ENCODE data around the gene TNS3.
"Not testable (repeated sequence)": the region's sequence is repeated elsewhere in the genome, so short reads cannot be mapped to it uniquely, and the experiment has no call there.

Gene TNS3

DNA sequence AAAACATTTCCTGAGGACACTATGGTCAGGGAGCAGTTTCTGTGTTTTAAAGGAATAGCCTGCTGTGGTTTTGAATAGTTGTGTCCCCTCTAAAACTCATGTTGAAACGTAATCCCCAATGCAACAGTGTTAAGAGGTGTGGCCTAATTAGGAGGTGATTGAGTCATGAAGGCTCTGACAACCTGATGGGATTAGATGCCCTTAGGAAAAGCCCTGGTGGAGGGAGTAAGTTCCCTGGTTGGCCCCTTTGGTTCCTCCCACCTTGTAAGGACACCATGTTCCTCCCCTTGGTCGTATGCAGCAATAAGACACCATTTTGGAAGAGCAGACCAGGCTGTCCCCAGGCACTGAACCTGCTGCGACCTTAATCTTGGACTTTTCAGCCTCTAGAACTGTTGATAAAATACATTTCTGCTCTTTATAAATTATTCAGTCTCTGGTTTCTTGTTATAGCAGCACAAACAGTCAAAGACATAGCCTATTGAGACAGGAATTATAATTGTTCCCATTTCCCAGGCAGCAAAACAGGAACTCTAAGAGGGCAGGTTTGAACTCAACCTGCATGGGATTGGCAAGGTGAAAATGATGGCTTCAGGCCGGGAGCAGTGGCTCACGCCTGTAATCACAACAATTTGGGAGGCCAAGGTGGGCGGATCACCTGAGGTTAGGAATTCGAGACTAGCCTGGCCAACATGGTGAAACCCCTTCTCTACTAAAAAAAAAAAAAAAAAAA lies 20.5 kb upstream of the TNS3 start:
- no peak for DNase-seq

DNA sequence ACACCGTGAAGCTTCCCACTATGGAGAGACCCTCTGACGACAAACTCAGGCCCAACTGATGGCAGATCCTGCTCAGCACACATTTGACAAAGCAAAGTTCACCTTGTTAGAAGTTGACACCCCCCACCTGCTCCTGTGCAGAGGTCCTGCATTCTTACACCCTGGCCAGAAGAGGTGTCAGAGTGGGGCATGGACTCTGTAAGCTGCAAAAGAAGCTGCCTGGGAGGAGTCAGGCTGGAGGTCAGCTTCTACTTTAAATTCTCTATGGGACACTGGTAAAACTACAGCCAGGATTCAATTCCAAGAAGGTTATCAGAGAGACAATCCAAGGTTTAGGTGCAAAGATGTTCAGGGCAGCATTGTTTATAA lies 20.0 kb upstream of the TNS3 start:
- DNase-seq = no peak

DNA sequence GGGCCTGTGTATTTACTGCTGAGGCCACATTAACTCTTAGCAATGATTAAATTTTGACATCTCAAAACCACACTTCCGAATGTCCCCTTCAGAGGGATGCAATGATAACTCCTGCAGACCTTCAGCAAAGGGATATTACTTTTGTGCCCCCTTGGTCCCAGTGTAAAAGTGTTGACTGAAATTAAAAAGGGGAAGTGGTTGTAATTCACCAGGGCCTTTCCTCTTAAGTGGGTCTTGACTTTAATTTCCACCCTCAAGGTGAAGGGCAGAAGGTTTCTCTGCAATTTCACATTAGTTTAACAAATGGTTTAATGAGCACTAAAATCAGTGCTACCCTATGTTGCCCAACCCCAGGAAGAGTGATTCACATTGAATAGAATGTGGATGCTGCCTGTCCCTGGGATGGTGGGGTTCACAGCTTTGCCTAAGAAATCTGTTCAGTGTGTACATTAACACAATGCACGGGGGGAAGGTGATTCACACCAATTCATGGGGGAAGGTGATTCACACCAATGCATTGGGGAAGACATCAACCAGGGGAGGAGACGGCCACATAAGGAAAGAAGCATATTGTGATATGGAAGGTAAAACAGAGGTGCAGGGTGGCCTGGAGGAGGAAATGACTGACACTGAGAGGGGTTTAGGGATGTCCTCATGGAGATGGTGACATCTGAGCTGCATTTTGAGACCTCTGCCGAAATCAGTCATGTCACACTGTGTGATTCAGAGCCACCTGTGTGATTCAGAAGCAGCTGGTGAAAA lies 19.4 kb upstream of the TNS3 start:
- no peak for DNase-seq

DNA sequence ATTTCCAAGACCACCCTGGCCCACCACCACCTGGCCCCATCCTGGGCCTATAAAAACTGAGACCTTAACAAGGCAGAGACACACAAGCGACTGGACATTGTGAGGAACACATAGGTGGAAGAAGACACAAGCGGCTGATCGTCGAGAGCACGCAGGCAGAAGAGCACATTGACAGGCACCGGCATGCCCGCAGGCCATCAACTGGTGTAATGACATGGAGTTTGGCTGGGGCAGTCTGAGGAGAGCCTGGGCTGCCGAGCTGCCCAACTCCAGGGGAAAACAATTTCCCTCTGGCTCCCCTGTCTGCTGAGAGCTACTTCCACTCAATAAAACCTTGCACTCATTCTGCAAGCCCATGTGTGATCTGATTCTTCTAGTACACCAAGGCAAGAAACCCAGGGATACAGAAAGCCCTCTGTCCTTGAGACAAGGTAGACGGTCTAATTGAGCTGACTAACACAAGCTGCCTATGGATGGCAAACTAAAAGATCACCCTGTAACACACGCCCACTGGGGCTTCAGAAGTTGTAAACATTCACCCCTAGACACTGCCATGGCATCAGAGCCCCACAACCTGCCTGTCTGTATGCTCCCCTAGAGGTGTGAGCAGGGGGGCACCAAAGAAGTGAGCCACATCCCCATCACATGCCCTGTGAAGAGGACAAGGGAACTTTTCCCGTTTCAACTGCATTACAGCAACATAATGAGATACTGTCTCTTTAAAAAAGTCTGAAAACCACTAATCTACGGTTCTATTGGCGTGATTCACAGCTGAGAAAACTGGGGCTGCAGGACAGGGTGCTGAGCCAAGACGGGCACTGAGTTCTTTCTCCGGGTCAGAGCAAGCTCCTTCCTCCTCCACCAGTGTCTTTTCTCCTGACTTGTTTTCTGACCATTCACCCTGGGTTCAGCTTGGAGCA lies 18.5 kb upstream of the TNS3 start:
- no peak for DNase-seq

DNA sequence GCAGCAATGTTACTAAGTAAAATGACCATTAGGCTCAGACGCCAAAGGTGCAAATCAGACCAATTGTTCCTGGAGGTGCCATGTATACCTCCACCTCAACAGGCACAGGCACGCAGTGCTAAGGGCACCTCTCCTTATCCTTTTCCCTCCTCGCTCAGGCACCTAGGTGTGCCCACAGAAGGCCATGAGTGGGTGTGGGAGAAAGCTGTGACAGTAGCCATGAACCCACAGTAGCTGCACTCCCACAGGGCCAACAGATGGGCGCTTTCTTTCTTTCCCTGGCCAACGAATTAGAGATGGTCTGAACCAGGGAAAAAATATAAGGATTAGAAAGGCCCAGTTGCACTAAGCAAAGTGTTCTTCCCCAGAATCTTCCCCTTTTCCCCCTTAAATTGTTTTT lies 15.5 kb upstream of the TNS3 start:
- no peak for DNase-seq

DNA sequence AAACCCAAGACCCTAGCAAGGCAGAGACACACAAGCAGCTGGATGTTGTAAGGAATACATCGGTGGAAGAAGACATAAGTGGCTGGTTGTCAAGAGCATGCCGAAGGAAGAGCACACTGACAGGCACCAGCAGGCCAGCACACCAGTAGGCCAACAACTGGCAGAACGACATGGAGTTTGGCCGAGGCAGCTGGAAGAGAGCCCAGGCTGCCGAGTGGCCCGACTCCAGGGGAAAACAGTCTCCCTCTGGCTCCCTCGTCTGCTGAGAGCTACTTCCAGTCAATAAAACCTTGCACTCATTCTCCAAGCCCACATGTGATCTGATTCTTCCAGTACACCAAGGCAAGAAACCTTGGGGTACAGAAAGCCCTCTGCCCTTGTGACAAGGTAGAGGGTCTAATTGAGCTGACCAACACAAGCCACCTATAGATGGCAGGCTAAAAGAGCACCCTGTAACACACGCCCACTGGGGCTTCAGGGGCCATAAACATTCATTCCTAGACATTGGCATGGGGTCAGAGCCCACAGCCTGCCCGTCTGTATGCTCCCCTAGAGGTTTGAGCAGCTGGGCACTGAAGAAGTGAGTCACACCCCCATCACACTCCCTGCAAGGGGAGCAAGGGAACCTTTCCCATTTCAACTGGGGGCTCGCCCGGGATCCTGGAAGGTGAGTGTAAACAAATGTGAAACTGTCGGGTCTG lies 14.7 kb upstream of the TNS3 start:
- no peak for DNase-seq

DNA sequence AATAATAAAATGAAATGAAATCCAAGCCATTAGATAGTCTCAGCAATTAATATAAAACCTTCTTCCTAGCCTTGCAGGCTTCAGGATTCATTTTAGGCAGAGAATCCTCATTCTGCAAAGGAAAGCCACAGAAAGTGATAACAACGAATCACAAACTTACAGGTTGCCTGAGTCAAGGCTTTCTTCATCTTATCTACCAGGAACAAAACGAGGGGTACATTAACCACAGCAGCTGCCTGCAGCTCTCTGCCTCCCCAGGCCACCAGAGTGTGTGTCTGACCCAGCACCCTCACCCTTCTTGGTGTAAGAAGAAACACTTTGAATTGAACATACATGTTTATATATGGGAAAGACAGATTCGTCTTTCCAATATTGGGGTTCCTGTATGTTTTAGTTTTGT lies 12.5 kb upstream of the TNS3 start:
- no peak for DNase-seq

DNA sequence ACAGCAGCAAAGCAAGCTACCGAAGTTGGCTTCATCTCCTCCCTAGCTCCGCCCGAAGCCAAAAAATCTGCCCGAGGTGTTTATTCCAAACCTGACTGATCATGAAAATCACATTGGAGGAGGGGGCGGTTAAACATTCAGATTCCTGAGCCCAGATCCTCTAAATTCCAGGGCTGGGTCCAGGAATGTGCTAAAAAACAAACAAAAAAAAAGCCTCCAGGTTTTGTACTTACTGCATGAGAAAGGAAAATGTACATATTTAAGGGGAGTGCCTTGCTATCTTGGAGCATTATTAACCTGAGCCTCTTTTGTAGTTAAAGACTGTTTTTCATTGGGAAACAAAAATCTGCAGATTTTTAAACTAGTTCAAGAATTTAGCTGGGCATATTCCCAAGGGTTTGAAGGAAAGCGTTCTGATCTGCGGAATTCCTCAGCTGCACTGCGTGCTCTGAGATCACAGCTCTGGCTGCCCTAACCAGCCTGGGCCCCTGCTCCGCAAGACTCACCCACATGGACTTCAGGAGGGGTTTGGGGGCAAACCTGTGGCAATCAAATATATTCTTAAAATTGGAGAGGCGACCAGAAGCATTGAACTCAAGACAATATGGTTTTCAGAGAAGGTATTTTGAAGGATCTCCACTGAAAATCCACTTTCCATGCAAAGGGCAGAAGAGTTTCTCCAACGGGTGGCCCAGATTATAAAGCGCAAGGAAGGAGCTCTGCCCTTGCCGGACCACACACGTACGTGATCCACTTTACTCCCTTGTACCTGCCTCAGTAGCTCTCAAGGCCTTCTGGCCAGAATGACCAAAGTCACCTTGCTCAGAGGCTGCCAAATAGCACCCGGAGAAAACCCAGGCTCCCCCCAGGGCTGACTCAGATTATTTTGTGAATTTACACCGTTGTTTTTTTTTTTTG lies 10.0 kb upstream of the TNS3 start:
- DNase-seq = no peak

DNA sequence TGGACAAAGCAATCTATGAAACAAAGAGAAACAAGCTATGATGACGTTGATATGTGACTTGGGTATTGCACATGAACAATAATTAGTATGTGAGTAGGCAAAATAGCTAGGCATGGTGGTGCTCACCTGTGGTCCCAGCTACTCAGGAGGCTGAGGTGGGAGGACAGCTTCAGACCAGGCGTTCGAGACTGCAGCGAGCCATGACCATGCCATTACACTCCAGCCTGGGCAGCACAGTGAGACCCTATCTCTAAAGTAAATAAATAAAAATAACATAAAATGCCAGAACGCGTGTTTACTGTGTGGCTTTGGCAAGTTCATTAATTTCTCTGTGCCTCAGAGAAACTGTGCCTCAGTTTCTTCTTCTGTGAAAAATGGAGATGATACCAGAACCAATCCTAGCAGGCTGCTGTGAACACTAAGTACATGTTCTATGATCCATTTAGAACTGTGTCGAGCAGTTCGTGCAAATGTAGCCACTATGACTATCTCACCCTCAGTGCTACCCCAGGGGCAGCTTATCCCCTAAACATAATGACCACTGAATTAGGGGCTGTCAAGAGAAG lies 9.3 kb upstream of the TNS3 start:
- DNase-seq = no peak

DNA sequence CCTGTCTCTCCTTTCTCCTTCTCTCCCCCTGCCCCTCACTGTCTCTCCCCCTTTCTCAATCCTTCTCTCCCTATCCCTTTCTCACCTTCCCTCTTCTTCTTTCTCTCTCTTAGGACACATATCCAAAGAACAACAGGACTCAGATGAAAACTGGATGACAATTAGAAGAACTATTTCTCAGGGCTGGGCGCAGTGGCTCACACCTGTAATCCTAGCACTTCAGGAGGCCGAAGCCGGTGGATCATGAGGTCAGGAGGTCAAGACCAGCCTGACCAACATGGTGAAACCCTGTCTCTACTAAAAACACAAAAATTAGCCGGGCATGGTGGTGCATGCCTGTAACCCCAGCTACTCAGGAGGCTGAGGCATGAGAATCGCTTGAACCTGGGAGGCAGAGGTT lies 8.3 kb upstream of the TNS3 start:
- DNase-seq = not testable (repeated sequence)

DNA sequence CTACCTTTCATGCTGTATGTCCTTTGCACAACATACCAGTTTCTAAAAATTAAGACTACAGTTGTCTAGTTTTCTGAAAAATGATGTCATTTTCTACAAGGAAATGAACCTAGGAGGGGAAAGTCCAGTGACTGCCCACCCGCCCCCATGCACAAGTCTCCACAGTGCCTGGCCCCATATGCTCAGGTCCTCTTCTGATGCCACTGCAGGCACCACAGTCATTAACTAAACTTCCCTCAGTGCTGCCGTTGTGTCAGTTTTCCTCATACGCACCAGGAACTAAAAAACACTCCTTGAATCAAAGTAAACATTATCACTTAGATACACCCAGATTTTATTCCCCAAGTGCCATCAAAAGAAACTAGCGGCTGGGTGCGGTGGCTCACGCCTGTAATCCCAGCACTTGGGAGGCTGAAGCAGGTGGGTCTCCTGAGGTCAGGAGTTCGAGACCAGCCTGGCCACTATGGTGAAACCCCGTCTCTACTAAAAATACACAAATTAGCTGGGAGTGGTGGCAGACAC lies 6.9 kb upstream of the TNS3 start:
- DNase-seq = no peak

DNA sequence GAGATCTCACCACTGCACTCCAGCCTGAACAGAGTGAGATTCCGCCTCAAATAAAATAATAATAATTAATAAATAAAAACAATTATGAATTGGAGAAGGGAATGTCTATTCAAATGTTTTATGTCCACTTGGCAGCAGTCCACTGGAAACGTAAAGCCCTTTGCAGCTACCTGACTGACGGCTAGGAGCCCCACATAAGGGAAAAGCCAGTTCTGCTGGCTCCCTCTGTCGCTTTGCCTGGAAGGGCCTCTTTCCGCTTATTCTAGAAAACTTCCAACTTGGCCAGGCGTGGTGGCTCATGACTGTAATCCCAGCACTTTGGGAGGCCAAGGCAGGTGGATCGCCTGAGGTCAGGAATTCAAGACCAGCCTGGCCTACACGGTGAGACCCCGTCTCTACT lies 6.1 kb upstream of the TNS3 start:
- DNase-seq = no peak

DNA sequence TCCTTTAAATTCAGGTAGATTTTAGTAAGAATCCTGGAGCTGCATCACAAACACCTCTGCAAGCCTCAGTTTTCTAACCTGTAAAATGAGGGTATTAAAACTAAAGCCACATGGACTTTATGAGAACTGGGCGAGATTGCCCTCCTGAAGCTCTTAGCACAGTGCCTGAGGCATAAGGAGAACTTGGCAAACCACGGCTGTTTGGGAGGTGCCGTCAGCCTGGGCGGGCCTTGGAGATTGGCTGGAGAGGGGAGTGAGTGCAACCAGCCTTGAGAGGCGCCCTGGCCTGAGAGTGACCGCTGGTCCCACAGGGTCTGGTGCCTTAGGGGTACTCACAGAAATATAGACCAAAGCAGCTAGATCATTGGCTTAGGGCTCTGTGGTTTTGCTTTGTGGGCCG lies 5.4 kb upstream of the TNS3 start:
- no peak for DNase-seq

DNA sequence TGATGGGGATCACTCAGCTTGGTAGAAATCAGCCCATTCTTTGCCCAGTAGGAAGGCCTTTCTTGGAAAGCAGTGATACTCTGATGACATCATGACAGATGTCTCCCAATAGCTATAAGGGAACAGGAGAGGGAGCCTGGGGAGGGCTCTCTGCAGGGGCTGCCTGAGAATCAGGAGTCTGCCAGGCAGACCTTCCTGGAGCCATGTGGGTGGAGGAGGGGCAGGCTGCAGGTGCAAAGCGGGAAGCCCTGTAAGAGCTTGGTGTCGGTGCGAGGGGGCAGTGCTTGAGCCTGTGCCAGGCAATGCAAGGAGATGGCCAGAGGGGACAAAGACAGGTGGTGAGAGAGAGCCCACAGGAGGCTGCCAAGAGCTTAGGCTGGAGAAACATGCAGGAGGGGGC lies 5.0 kb upstream of the TNS3 start:
- no peak for DNase-seq

DNA sequence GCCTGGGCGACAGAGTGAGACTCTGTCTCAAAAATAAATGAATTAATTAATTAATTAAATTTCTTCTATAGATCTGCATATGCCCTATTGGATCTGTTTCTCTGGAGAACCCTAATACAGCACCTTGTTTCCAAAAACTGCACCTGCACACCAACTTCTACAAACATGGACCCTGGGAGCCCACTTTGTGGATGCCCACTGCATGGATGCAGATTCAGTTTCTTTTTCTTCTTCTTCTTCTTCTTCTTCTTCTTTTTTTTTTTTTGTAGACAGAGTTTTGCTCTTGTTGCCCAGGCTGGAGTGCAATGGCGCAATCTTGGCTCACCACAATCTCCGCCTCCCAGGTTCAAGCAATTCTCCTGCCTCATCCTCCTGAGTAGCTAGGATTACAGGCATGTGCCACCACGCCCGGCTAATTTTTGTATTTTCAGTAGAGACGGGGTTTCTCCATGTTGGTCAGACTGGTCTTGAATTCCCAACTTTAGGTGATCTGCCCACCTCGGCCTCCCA lies 4.3 kb upstream of the TNS3 start:
- DNase-seq = not testable (repeated sequence)

DNA sequence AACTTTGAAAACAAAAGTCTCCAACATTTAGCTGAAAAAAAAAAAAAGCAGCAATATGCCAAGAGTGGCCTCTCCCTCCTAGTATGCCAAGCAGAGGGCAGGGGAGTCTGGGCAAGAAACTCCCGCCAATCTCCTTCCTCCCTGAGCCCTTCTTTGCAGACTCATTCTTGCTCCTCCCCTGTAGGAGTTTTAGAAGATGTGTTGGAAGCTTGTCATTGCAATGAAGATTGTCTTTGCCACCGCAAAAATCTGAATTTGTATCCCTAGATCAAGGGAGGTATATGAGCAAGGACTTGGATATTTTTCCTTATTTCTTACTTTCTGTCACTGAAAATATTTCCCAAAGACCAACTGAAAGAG lies 2.6 kb upstream of the TNS3 start:
- DNase-seq = no peak

DNA sequence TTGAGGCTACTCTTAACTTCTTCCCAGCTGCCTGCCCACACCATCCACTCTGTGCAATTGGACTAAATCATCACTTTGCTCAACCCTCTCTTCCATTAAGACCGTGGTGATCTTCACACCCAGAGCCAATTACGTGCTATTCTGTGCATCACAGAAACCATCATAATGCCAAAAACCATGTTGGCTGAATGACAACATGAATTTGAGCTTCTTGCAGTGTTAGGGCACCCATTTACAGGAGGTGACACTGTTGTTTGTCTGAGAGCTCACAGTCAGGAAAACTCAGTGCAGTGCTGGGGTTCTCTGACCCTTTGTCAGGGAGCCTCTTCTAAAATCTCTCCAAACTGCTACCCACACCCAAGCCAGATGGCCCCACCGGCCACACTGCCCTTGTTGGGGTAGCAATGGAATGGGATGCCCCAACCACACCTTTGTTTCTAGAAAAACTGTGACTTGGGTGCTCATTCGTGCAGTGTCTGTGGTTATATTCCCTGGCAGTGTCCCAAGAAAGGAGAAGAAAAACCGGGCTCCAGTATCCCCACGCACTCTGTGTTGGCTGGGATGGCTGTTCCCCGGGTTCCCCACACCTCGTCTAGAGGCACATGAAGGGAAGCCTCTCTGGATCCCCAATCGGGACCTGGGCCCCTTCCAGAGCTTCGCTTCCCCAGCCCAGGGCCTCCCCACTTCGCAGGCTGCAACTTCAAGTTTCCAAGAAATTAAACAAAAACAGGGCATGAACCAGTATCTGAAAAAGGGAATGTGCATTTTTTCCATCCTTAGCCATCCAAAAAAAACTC lies 2.0 kb upstream of the TNS3 start:
- no peak for DNase-seq

DNA sequence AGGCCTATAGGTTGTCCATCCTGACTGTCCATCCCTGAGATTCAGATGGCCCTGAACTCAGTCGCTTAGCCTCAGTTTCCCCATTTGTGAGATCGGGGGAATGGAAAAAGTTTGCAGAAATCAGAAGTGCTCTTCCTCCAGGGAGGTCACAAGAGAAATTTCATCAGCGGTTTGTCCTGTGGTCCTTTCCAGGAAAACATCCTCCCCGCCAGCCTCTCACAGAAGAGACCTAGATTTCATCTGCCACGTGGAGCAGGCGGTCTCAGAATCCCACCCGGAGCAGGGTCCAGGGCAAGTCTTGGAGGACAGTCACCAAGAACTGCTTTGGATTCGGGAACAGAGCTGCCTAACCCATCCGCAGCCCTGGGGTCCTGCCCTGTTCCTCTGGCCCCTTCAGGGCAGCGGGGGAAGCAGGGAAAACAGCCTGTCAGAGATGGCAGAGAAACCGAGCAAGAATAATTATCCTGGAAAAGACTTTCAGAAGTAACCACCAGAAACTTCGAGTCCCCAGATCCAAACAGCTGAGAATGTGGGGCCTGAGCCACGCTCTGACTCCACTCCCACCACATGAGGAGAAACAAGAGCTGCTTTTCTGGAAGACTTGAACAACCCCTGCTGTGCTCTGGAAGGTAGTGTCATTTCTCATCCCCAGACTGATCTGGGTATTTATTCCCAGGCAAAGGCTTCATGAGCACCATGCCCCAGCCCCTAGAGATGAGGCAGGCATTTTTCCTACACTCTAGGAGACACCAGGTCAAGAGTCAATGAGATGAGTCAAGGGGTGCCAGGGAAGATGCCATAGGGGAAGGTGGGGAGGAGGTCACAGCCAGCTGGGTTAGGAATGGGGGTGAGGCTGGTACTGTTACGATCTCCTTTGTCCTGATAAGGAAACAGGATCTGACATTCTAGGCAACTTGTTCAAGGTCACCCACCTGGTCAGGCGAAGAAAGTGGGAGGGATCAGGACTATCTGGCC lies 1.1 kb upstream of the TNS3 start:
- no peak for DNase-seq

DNA sequence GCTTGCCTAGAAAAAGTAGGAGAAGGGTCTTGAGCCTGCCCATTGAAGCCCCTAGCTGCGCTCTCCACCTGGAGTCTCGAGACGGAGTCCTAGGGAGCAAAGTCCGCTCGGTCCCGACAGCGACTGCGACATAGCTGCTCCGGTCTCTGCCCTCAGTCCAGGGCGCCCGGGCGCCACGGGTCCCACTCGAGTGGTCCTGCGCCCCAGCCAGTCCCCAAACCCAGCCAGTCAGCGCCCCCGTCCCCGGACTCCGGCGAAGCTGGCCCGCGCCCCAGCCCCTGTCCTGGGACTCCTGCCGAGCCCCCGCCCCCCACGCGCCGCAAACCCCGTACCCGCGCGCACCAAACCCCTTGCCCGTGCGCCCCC lies 490 bp downstream of the TNS3 start:
- DNase-seq = no peak

Data from GF-D8 (cell line).